Stimulated activated CD4-positive, alpha-beta T cell treated with anti-CD3 and anti-CD28 coated beads, Interleukin-4, amount 100 ng/mL, for 4 hours (primary cell): Measurements from ENCODE around the gene TFEB.
A peak's percentile ranks its signal among the peaks of the same experiment; 100 is the strongest.

Experiments used
- DNase-seq, 2 experiments: peaks; one replicate each; pipeline ENCODE4 v3.0.0-alpha.2; 2020

The TFEB gene

DNA sequence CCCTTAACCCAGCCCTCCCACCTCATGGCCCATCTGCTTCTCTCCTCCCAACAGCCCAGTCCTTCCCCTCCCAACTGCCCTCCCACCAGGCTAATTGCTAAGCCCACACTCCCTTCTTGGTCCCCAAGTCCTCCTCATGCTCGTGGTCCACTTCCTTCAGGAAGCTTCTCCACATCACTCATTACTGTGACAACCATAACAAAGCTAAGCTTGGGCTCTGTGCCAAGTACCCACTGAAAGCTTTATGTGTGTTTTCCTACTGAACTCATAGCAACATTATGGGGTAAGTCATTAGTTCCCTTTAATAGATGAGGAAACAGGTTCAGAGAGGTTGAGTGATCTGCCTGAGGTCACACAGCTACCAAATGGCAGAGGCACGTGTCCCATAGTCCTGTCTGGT, 28.1 kb upstream of the TFEB start:
- no peak for DNase-seq

- DNase-seq: no peak
Measured at GRCh38 chr6:41759905-41760579, 24.6 kb upstream of the TFEB start.

DNA sequence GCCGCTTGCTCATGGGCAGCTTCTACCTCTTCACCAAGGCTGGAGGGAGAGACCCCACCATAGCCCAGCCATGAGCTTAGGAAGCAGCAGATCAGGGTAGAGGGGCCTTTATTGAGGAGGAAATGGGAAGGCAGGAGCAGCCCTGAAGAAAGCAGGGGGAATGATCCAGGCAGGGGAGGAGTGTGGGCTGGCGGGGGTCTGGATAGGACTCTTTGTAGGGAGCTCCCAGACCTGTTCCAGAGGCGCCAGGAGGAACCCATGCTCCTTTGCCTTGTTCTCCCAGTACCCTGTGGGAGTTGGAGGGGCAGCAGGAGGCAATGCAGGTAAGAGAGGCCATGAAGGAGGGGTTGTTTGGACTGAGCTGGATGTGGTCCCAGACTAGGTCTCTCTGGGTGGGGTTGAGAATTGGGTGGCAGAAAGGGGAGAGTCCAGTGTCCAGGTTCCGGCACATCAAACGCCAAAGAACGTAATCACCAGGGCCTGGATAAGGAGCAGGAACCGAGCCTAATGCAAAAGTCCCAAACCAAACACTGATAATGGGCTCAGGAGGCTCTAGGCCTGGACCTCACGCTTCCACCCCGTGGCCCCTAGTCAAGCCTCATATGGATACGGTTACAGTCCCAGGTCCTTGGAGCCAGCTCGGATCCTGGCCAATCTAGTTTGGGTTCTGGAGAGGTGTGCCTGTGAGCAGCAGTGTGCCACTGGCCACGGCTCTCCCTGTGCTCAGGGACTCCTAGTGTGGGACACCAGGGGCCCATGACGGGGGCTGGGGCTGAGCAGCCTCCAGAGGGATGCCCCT, 23.9 kb upstream of the TFEB start:
- no peak for DNase-seq

DNA sequence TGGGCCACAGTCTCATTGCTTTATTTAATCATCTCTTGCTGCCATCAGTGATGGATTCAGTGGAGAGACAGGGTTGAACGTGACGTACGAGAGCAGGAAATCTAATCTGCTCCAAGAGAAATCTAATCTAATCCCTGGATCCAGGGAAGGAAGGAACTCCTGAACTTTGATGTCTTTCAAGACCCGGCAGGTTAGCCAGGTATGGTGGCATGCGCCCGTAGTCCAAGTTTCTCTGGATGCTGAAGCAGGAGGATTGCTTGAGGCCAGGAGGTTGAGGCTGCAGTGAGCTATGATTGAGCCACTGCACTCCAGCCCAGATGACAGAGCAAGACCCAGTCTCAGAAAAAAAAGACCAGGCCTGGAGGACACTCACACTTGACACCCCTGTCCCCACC, 23.2 kb upstream of the TFEB start:
- DNase-seq: no peak

DNA sequence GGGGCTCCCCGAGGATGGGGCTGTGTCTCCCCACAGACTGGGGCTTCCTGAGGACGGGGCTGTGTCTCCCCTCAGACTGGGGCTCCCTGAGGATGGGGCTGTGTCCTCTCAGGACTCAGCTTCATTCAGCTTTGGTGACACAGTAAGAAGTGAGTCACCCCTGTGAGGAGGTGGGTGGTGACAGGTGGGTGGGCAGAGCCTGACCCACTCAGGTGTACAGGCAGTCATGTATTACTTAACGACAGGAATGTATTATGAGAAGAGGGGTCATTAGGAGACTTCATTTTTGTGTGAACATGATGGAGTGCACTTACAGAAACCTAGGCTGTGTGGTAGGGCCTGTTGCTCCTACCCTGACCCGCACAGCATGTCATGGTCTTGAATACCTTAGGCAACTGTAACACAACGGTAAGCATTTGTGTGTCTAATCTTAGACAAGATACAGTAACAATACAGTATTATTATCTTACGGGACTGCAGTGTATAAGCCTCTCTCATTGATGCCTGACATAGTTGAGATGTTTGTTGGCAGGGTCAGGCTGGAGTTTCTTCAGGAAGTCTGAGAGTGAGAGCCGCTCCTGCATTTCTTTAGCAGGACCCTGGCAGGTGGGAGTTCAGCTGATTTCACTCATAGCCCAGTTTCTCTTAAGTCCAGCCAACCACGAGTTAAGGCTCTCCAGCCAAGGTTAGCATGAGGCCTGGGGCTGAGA, 22.7 kb upstream of the TFEB start:
- peak in 1 of 2 experiments; percentile 50 for DNase-seq

- DNase-seq: no peak
Measured at GRCh38 chr6:41757271-41757670, 21.9 kb upstream of the TFEB start.

DNA sequence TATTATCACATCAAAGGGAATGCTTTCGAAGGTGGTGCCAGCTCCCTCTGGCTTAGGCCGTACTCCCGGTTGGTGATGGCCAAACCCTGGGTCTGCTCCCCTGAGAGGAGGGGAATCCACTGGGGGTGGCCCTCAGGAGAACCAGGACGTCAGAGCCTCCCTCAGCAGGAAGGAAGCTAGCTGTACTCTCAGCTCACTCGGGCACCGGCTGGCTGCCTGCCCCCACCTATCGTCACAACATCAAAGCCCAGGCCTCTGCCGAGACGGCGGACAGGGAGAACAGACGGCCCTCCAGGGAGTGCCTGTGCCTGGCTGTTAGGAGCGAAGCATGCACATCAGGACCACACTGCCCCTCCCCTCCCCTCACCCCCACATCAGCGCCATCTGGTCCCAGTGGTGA, 20.9 kb upstream of the TFEB start:
- DNase-seq: no peak

DNA sequence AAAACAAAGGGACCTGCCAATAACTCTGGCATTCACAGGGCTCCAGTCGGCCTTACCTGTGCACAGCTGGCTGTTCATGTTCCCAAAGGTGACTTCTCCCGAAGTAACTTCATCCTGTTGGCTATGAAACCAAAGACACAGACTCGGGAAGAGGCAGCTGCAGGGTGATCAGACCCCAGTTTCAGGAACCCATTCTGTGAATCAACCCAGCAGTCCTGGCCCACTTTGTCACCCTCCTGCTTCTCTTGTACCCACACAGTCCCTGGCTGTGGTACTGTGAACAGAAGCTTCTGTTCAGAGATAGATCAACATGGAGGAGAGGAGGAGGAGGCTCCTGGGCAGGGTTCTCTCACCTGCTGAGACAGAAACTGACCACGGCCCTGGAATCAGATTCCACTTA, 20.5 kb upstream of the TFEB start:
- DNase-seq: no peak

DNA sequence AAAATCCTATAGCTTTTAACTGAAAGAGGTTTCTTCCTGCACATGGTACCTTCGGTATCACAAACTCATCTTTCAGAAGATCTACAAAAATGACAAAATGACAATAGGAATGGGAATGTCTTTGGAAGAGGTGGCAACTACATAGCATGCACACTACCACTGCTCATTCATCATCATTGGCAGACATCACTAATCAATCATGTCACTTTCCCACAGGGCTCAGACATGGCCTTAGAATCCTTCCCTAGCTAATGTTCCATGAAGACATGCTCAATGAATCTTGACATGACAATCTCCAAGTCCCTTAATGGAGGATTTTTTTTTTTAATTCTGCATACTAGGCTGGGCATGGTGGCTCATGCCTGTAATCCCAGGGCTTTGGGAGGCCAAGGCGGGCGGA, 15.0 kb upstream of the TFEB start:
- no peak for DNase-seq

DNA sequence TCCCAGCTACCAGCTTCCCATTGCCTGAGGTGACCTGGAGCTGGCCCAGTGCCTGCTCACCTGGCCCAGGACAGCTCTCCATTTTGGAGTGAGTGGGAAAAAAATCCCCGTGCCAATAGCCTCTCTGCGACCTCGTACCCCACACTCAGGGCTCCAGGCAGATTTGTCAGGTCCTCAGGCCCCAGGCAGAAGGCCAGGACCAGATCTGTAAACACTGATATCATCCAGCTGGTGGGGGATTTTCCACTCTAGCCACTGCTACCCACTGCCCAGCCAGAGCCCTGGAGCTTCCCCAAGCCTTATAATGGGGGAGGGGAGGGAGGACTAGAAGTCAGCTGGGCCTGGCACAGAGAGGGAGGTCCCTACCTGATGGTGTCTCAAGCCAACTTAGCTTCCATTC, 13.1 kb upstream of the TFEB start:
- no peak for DNase-seq

DNA sequence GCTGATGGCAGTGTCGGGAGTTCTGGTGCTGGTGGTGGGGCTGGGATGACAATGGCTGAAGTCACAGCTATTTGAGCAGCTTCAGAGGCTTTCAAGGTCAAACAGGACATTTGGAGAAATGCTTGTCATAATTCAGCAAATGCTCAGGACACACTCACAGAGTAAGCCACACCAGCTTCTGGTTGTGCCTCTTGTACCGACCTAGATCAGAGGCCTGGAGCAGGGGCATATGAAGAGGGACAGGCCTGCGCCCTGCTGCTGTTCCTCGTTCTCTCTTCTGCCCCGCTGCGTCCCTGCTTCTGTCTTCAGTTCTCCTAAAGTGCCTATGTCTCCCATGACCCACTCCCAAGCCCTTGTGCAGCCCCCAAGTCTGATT, 12.7 kb upstream of the TFEB start:
- no peak for DNase-seq

DNA sequence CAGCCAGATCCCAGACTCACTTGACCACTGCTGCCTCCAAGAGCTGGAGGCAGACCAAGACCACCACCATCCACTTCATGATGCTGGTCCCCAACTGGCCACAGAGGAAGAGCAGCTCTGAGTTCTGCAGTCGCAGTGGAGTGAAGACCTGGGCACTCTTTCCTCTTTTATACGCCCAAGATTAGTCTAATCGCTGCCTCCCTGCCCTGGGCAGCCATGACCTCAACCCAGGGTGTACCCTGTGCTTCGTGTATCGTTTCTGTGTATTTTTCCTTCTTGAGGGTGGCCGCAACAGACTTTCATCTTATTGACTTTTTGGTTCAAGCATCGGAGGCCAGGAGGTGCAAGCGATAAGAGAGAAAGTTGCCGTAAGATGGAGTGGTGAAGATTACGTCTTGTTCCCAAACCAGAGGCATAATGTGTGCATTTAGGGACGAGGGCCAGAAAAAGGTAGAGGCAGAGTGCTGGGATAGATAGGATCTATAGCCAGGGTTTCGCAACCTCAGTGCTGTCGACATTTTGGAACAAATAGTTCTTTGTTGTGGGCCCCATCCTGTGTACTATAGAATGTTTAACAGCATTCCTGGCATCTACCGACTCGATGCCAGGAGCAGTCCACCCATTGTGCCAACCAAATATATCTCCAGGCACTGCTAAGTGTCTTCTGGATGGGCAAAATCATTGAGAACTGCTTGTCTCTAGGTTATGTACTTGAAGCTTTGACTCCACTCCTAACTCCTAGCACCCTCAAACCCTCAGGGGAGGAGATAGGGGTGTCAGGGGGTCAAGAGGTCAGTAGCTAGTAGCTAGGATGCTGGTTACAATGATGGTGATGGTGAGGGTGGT, 12.1 kb upstream of the TFEB start, which contains the start of gene PGC:
TSS of gene PGC (minus strand) at position 142 of the 846 bp plus-strand sequence. CDS start at position 79, 63 bp downstream.
- no peak for DNase-seq

DNA sequence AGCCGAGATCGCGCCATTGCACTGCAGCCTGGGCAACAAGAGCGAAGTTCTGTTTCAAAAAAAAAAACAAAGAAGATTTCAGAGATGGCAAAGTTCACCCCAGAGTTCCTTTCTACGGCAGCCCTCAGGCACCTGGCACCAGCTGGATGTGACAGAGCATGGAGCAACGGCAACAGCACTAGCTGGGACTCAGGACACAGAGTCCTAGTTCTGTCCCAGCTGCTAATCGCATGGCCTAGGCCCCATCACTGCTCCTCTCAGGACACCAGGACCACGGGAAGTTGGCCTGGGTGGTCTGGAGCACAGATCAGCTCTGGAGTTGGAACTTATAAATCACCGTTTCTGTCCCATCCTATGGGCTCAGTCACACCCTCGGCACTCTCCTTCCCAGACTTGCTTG, 10.7 kb upstream of the TFEB start:
- DNase-seq: no peak

DNA sequence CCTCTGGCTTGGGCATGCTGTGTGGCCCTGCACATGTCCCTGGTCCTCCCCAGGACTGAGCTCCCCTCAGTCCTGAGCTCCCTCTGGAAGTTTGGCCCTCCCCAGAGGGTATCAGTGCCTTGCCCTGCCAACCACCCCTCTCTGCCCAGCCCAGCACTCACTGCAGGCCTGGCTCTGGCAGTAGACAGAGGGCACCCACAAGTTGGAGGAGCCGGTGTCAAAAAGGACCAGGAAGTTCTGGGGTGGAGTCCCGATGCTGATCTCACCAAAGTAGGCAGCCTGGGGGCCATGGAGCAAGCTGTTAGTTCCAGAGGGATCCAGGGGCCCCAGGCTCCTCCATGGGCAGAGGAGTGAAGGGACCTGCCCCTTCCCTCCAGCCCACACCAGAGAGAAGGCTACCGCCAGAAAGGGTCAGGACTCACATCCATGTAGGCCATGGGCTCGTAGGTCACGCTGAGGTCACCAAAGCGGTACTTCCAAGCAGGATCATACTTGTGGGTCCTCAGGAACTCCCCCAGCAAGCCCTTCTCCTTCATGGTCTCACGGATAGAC, 8.9 kb upstream of the TFEB start:
- no peak for DNase-seq

DNA sequence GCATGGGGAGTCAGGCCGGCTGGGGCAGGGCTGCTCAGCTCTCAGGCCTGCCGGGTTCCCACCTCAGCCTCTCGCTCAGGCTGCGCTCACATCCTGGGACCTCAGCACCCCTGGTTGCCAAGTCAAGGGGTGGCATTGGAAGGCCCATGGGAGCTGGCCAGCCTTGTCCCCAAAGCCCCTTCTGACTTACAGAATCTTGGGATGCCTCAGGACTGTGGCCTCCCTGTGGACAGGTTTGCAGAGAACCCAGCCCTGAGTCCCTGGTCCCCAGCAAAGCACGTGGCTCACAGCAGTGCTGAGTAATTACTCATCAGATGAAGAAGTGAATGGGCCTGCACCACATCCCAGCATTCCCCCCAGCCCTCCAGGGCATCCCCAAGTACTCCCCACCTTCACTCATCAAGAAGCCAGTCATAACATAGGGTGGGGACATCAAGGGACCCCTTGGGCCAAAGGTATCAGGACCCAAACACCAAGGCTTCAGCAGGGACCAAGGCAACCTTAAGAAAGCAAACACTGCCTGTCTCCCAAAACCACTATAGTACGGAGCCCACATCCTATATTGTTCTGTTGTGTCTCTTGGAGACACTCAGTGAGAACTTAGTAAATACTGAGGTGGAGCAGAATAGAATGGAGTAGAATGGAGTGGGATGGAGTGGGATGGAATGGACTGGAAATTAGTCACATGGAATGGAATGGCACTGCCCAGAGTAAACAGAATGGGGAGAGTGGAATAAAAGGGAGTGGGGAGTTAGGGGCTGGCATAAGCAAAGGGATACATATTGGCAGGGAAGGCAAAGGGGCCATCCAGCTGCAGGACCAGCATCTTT, 8.2 kb upstream of the TFEB start:
- DNase-seq: no peak

DNA sequence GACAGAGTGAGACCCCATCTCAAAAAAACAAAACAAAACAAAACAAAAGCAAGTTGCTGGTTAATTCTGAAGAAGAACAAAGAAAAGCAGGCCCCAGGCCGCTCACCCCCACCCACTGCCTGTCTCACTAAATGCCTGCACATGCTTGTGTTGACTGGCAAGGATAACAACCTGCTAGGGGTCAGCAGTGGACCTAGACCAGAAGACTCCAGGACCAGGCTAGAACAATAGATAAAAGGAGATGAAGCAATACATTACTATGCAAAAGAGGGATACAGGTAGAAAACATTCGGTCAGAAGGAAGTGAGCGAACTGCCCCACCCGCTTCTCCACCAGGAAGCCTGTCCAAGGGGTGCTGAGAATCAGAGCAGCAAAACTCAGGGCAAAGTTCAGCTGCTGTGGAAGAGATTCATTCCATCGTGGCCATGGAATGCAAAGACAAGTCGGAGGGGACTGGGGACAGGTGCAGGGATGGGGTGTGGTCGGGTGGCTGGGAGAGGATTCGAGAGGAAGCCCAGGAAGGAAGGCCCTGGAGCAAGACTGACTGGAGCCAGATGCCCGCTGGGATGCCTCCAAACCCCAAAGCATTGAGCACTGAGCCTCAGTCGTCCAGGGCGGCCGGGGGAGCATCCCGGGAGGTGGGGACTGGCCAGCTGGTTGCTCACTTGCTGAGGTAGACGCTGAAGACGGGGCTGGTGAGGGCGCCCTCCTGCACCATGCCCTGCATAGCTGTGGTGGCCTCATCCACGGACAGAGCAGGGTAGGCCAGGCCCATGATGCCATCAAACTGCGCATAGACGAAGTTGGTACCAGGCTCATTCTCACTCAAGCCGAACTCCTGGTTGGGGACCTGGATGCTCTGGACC, 6.5 kb upstream of the TFEB start:
- DNase-seq: no peak

DNA sequence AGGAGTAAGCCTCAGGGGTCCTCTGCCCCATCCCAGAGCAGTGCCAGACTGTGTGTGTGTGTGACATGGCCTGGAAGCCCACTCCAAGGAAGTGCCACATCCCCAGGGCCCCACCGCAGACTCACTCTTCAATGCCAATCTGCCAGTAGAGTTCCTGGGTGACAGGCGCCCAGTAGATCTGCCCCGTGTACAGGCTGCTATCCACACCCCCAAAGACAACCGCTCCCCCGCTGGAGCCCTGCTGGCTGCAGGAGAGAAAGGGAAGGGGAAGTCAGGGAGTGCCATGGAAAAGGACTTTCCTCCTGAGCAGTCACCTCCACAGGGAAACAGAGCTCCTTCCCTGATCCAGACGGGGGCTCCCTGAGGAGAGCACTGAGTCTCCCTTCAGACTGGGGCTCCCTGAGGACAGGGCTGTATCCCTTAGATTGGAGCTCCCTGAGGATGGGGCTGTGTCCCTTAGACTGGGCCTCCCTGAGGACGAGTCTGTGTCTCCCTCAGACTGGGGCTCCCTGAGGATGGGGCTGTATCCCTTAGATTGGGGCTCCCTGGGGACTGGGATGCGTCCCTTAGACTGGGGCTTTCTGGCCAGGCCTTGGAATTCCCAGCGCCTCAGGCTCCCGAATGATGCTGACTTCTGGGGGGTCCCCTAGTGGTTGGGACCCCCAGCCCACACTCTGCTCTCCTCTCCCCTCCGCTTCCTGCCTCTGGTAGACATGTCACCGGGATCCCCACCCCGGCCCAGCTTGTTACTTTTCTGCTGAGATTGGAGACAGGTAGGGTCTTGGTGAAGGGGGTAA, 5.2 kb upstream of the TFEB start:
- DNase-seq: no peak

DNA sequence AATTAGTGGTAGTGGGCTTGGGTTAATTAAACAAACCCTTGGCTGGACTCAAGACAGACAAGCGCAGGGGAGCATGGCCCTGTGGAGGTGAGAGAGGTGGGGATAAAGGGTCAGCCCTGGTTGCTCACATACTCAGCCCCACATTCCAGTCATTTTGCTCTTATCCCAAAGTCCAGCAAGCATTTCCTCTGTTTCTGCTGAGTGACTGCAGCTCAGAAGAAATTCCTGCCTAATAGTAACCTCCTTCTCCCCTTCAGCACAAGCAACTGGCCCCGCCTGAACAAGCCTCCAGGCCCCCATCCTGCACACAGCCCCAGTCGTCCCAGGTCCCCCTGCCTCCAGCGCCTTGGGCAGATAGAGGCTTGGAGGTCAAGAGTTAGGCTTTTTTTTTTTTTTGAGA, 3.6 kb upstream of the TFEB start:
- no peak for DNase-seq

GRCh38 chr6:41737591-41738130, 2.3 kb upstream of the TFEB start:
- DNase-seq: no peak
